GM12878 (cell line): Measurements from ENCODE around the gene NFATC3. TPM values are rescaled to one million over a fixed set of nuclear protein-coding genes. Genes with fewer than 3 reads are reported as not detected.
A peak's percentile ranks its signal among the peaks of the same experiment; 100 is the strongest.

ENCODE experiments used
- ATAC-seq: fragments of 200-7000 bp; cut with Tn5 transposase; 3 replicates; pipeline ENCODE4 v1.9.1; 2020; ENCODE audit warnings: mild to moderate bottlenecking, moderate library complexity
- BruUV-seq: library from RNA; stranded (reverse); fragments of 400-500 nt; replicated peaks from 2 replicates; lab custom pipeline; 2021; lab: Mats Ljungman, UMichigan
- CTCF ChIA-PET: fragments of 300-600 bp; sonication (Branson Sonifier 250); formaldehyde crosslinking; extraction: SDS; loops from one replicate; lab custom pipeline; 2021; ENCODE audit warnings: inconsistent platforms; lab: Yijun Ruan, JAX
- POLR2A ChIA-PET: fragments of 350-600 bp; formaldehyde crosslinking; extraction: SDS; loops from one replicate; lab custom pipeline; 2021; ENCODE audit warnings: inconsistent platforms; lab: Charles Lee
- RAD21 ChIA-PET: fragments of 300-600 bp; sonication (Branson Sonifier 250); formaldehyde crosslinking; loops from one replicate; lab custom pipeline; 2023; ENCODE audit warnings: antibody characterized with exemption; ENCODE audit not compliant: unreplicated experiment; lab: Charles Lee
- SMC1A ChIA-PET: fragments of 300-600 bp; sonication (Branson Sonifier 250); formaldehyde crosslinking; loops from one replicate; lab custom pipeline; 2023; ENCODE audit not compliant: unreplicated experiment, uncharacterized antibody; lab: Charles Lee
- DNase-seq: peaks from one replicate; pipeline ENCODE4 v3.0.0-alpha.2; 2011; ENCODE audit warnings: low read depth, low spot score
- FAIRE-seq: peaks from 3 replicates; lab custom pipeline; 2011; peaks lifted over from hg19 to GRCh38; lab: Jason Lieb, UNC
- H2AFZ ChIP-seq: 2 replicates; pipeline ENCODE4 v1.6.0; 2011; ENCODE audit warnings: low read depth, low read length, control low read depth; ENCODE audit not compliant: control insufficient read depth
- H3K27ac ChIP-seq: 2 replicates; pipeline ENCODE4 v1.5.1; 2011; ENCODE audit warnings: control low read depth; ENCODE audit not compliant: control insufficient read depth, insufficient read depth
- H3K27me3 ChIP-seq, 2 experiments: replicated peaks in 1 of 2; 2 replicates each; pipeline versions ENCODE4 v1.6.0 to v1.6.1; 2011; ENCODE audit warnings: low read length in 1 of 2; ENCODE audit not compliant: control insufficient read depth in 2 of 2, insufficient read depth in 2 of 2
- H3K36me3 ChIP-seq, 2 experiments: 2 replicates each; pipeline ENCODE4 v1.5.1; 2011; ENCODE audit warnings: low read length in 1 of 2; ENCODE audit not compliant: control insufficient read depth in 2 of 2, insufficient read depth in 2 of 2
- H3K4me1 ChIP-seq: 2 replicates; pipeline ENCODE4 v1.6.1; 2011; ENCODE audit warnings: mild to moderate bottlenecking, low read length, moderate library complexity, mixed read lengths; ENCODE audit not compliant: control insufficient read depth, insufficient read depth
- H3K4me2 ChIP-seq: 2 replicates; pipeline ENCODE4 v1.6.0; 2011; ENCODE audit warnings: control low read depth; ENCODE audit not compliant: control insufficient read depth, insufficient read depth
- H3K4me3 ChIP-seq: fragments of 200-600 bp; sonication (generic); 2 replicates; pipeline ENCODE4 v1.5.1; 2016
- H3K79me2 ChIP-seq: 2 replicates; pipeline ENCODE4 v1.6.0; 2011; ENCODE audit warnings: low read length; ENCODE audit not compliant: control insufficient read depth, insufficient read depth
- H3K9ac ChIP-seq: 2 replicates; pipeline ENCODE4 v1.8.0; 2011; ENCODE audit warnings: low read length, control low read depth, mixed read lengths; ENCODE audit not compliant: control insufficient read depth, insufficient read depth
- H3K9me3 ChIP-seq: replicated peaks from 3 replicates; pipeline ENCODE4 v1.5.1; 2011; ENCODE audit warnings: mild to moderate bottlenecking, low read length; ENCODE audit not compliant: control insufficient read depth, insufficient read depth
- H4K20me1 ChIP-seq: 2 replicates; pipeline ENCODE4 v1.6.0; 2011; ENCODE audit not compliant: control insufficient read depth, insufficient read depth
- BHLHE40 ChIP-seq, 2 experiments: fragments of 450-650 bp in 1 of 2; IDR thresholded peaks; 2 replicates each; pipeline ENCODE4 v1.6.1; 2011 to 2017; ENCODE audit warnings: low read depth in 2 of 2, borderline replicate concordance in 1 of 2, improper control_type of control experiment in 1 of 2, low read length in 1 of 2, mild to moderate bottlenecking in 1 of 2
- FOXK2 ChIP-seq: fragments of 450-650 bp; IDR thresholded peaks from 2 replicates; pipeline ENCODE4 v1.6.1; 2017; ENCODE audit warnings: mild to moderate bottlenecking, moderate library complexity
- FOXM1 ChIP-seq: IDR thresholded peaks from 2 replicates; pipeline ENCODE4 v1.6.1; 2012; ENCODE audit warnings: low read depth, mild to moderate bottlenecking, inconsistent platforms, low read length, moderate library complexity
- HDGF ChIP-seq: fragments of 450-650 bp; IDR thresholded peaks from 2 replicates; pipeline ENCODE4 v1.6.1; 2016; ENCODE audit warnings: antibody characterized with exemption
- KDM1A ChIP-seq: fragments of 200-600 bp; sonication (generic); IDR thresholded peaks from 2 replicates; pipeline ENCODE4 v1.6.1; 2016; ENCODE audit warnings: borderline replicate concordance
- LARP7 ChIP-seq: fragments of 450-650 bp; IDR thresholded peaks from 2 replicates; pipeline ENCODE4 v1.6.1; 2017; ENCODE audit warnings: mild to moderate bottlenecking
- NFYB ChIP-seq: IDR thresholded peaks from 2 replicates; pipeline ENCODE4 v1.6.1; 2011; ENCODE audit warnings: low read depth, mild to moderate bottlenecking, low read length, improper control_type of control experiment, moderate library complexity; ENCODE audit not compliant: insufficient read depth
- RCOR1 ChIP-seq: conservative IDR thresholded peaks from 2 replicates; pipeline ENCODE4 v1.6.1; 2012; ENCODE audit warnings: low read depth, low read length, improper control_type of control experiment
- TCF3 ChIP-seq: IDR thresholded peaks from 2 replicates; pipeline ENCODE4 v1.6.1; 2012; ENCODE audit warnings: low read depth, mild to moderate bottlenecking, low read length, borderline replicate concordance; ENCODE audit not compliant: insufficient read depth
- WGBS: methylation state at CpG from one replicate; pipeline ENCODE4 v1.1.6; 2016; ENCODE audit warnings: low lambda C conversion rate; ENCODE audit not compliant: insufficient replicate concordance, insufficient coverage; ENCODE audit errors: missing lambda C conversion rate; 5-methylcytosine and 5-hydroxymethylcytosine counted together
- in situ Hi-C: fragments of 300-500 bp; cut with MboI; formaldehyde crosslinking; loops from 9 replicates; pipeline ENCODE4 v1.14.3; 2018; ENCODE audit warnings: mixed read lengths
- intact Hi-C: fragments of 100-400 bp; cut with micrococcal nuclease; formaldehyde crosslinking; loops from one replicate; pipeline ENCODE4 v1.14.2; 2022; ENCODE audit not compliant: unreplicated experiment
- polyA plus RNA-seq, 11 experiments: library from polyadenylated mRNA; depleted of rRNA in 4 of 11; unstranded in 6 of 11; stranded (reverse) in 5 of 11; fragments of >200 nt; fragmentation: Nextera tagmentation in 4 of 11; fragmentation: Illumina TruSeq in 1 of 11; extraction: Ambion mirVana in 4 of 11; extraction: Trizol in 1 of 11; gene quantifications; 1 replicate in 1 of 11; 2 replicates in 10 of 11; pipeline versions ENCODE4 v1.2.1 to v1.2.3, GENCODE V29; 2011 to 2016; ENCODE audit warnings: inconsistent platforms in 2 of 11, missing spikeins in 2 of 11, low read depth in 1 of 11
- total RNA-seq, 4 experiments: library from RNA; depleted of rRNA in 3 of 4; stranded (reverse); fragments of >200 nt in 3 of 4; fragmentation: Illumina TruSeq in 1 of 4; extraction: Trizol in 1 of 4; gene quantifications; 2 replicates each; pipeline versions ENCODE4 v1.2.1 to v1.2.3, GENCODE V29; 2013 to 2021
- TF ChIP-seq, protein P1 (sequence below): IDR thresholded peaks from 2 replicates; pipeline ENCODE4 v1.6.1; 2011; ENCODE audit warnings: low read depth, mild to moderate bottlenecking, low read length, moderate library complexity, borderline replicate concordance; ENCODE audit errors: extremely low read depth
- TF ChIP-seq, protein P2 (sequence below): fragments of 450-650 bp; IDR thresholded peaks from 2 replicates; pipeline ENCODE4 v1.6.1; 2014; ENCODE audit warnings: mild to moderate bottlenecking
- TF ChIP-seq, protein P3 (sequence below): fragments of 450-650 bp; IDR thresholded peaks from 2 replicates; pipeline ENCODE4 v1.6.1; 2017; ENCODE audit warnings: borderline replicate concordance

NFATC3 gene
- total and polyA plus RNA-seq, 10 of the 15 experiments (the other 5 are each of a cell fraction or from before 2014, with no cell fraction given) = 4.2 to 37.6 (median 24.9) TPM

DNA sequence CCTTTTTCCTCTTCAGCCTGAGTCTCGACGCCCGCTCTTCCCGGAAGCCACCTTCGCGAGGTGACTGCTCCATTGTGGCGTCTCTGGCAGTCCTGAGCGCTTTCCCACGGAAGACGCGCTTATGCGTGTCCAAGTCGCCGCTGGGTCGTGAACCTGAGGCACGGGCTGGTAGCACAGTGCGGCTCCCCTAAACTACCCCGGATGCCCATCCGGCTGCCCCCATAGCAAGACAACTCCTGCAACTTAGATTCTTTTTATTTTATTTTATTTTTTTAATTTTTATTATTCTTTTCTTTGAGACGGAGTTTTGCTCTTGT is 152.8 kb downstream of the NFATC3 start:
- RAD21 ChIA-PET = interaction anchor here (0.9 to 2.9 kb wide), 4 partner anchors 25 to 119 kb away, joined by 3 to 22 read pairs (median 4); partner anchors contain the start of gene SLC7A6
- Histone ChIP-seq H2AFZ (peak overlapping the region; percentile 97), H4K20me1 (no peaks in the 10 kb centered on the region), H3K9me3 (no peaks in the 10 kb centered on the region), H3K27me3 (no peaks in the 10 kb centered on the region), H3K36me3 (no peaks in the 10 kb centered on the region), H3K79me2 (no peaks in the 10 kb centered on the region), H3K4me3 (peak overlapping the region; percentile 62; the same call in 1 of the 2 replicates), H3K27ac (no peak overlapping the region), H3K4me1 (peaks cover 11% of the 10 kb centered on the region), H3K4me2 (peak overlapping the region; percentile 94), H3K9ac (peak overlapping the region; percentile 49)
- in situ Hi-C loops (no loop called here), intact Hi-C loops (no loop called here)
- FAIRE-seq (no peak), ATAC-seq (no peak), DNase-seq (no peak)
- SMC1A ChIA-PET = interaction anchor here (1.0 to 3.2 kb wide), 5 partner anchors 10 to 91 kb away, joined by 3 to 18 read pairs (median 9); no protein-coding TSS in a partner anchor
- TF ChIP-seq FOXM1 (no peak), KDM1A (no peak), LARP7 (0 out of 2 replicates have a peak, but pooled peaks have one; percentile 0), HDGF (0 out of 2 replicates have a peak, but pooled peaks have one; percentile 4)
- TF ChIP-seq, protein P1, sequence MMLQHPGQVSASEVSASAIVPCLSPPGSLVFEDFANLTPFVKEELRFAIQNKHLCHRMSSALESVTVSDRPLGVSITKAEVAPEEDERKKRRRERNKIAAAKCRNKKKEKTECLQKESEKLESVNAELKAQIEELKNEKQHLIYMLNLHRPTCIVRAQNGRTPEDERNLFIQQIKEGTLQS = no peak
- 15% methylated on average over 20 of the region's 20 CpGs for WGBS
- CTCF ChIA-PET = interaction anchor here (0.7 to 3.5 kb wide), 6 partner anchors 11 to 91 kb away, joined by 3 to 26 read pairs (median 9); no protein-coding TSS in a partner anchor
- no TSS peak for BruUV-seq
- POLR2A ChIA-PET = interaction anchor here (0.5 to 1.0 kb wide), 5 partner anchors 14 to 445 kb away, joined by 3 to 6 read pairs (median 3); no protein-coding TSS in a partner anchor

DNA sequence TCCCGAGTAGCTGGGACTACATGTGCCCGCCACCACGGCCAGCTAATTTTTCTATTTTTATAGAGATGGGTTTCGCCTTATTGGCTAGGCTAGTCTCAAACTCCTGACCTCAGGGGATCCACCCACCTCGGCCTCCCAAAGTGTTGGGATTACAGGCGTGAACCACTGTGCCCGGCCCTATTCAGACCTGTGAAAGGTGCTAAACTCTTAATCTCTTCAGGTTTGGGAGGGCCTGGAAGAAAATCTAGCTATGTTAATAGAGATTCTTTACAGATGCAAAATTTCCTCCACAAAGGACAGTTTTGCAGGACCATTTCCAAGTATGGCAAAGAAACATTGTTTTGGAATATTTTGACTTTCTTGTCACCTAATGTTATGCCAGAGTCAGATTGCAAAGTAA is 156.9 kb downstream of the NFATC3 start:
- in situ Hi-C loops (no loop called here), intact Hi-C loops (no loop called here)
- SMC1A ChIA-PET = interaction anchor here (2.2 to 3.4 kb wide), 2 partner anchors 15 to 86 kb away, joined by 10 to 13 read pairs; no protein-coding TSS in a partner anchor
- Histone ChIP-seq H3K9me3 (no peaks in the 10 kb centered on the region), H3K27me3 (no peaks in the 10 kb centered on the region), H3K36me3 (no peaks in the 10 kb centered on the region), H3K9ac (no peak overlapping the region), H3K4me3 (no peak overlapping the region), H3K79me2 (no peaks in the 10 kb centered on the region), H3K4me2 (no peak overlapping the region), H3K4me1 (peaks cover 16% of the 10 kb centered on the region), H4K20me1 (no peaks in the 10 kb centered on the region), H3K27ac (no peak overlapping the region), H2AFZ (no peak overlapping the region)
- RAD21 ChIA-PET = interaction anchor here (1.2 to 2.9 kb wide), 4 partner anchors 20 to 86 kb away, joined by 3 to 17 read pairs (median 8); no protein-coding TSS in a partner anchor
- FAIRE-seq (no peak), DNase-seq (no peak), ATAC-seq (no peak)
- POLR2A ChIA-PET = interaction anchor here (1.5 kb wide), 1 partner anchor 87 kb away, joined by 3 read pairs; no protein-coding TSS in a partner anchor
- 83% methylated on average over 7 of the region's 7 CpGs for WGBS
- CTCF ChIA-PET = interaction anchor here (2.6 to 7.5 kb wide), 3 partner anchors 10 to 86 kb away, joined by 15 to 108 read pairs (median 64); partner anchors contain the start of gene SLC7A6
- no TSS peak for BruUV-seq
- TF ChIP-seq NFYB (no peak), RCOR1 (no peak), TCF3 (no peak), FOXK2 (no peak), BHLHE40 (IDR thresholded peaks at IDR 0.05; ENCODE audit: borderline replicate concordance in 1 of 2, low read depth in 2 of 2, low read length in 1 of 2) (no peak)
- TF ChIP-seq, protein P2, sequence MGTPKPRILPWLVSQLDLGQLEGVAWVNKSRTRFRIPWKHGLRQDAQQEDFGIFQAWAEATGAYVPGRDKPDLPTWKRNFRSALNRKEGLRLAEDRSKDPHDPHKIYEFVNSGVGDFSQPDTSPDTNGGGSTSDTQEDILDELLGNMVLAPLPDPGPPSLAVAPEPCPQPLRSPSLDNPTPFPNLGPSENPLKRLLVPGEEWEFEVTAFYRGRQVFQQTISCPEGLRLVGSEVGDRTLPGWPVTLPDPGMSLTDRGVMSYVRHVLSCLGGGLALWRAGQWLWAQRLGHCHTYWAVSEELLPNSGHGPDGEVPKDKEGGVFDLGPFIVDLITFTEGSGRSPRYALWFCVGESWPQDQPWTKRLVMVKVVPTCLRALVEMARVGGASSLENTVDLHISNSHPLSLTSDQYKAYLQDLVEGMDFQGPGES = no peak
- TF ChIP-seq, protein P3, sequence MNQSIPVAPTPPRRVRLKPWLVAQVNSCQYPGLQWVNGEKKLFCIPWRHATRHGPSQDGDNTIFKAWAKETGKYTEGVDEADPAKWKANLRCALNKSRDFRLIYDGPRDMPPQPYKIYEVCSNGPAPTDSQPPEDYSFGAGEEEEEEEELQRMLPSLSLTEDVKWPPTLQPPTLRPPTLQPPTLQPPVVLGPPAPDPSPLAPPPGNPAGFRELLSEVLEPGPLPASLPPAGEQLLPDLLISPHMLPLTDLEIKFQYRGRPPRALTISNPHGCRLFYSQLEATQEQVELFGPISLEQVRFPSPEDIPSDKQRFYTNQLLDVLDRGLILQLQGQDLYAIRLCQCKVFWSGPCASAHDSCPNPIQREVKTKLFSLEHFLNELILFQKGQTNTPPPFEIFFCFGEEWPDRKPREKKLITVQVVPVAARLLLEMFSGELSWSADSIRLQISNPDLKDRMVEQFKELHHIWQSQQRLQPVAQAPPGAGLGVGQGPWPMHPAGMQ = no peak
